HepG2 (cell line): Measurements from ENCODE around the gene ZWILCH. TPM values are rescaled to one million over a fixed set of nuclear protein-coding genes. Genes with fewer than 3 reads are reported as not detected.

Experiments
- FOXC1 ChIP-seq: sonication (generic); formaldehyde crosslinking; IDR thresholded peaks from 2 replicates; pipeline ENCODE4 v1.8.0; 2022; ENCODE audit warnings: mild to moderate bottlenecking, missing genetic modification reagents, borderline replicate concordance
- HNRNPUL1 ChIP-seq: fragments of 200-400 bp; formaldehyde crosslinking; IDR thresholded peaks from 2 replicates; pipeline ENCODE4 v1.6.1; 2017; ENCODE audit warnings: low read depth, mild to moderate bottlenecking, low read length, moderate library complexity
- MIXL1 ChIP-seq: IDR thresholded peaks from 2 replicates; pipeline ENCODE4 v1.6.1; 2016
- ZMYM2 ChIP-seq: sonication (generic); formaldehyde crosslinking; IDR thresholded peaks from 2 replicates; pipeline ENCODE4 v1.8.0; 2022; ENCODE audit warnings: mild to moderate bottlenecking, missing genetic modification reagents
- ZNF256 ChIP-seq: sonication (generic); formaldehyde crosslinking; conservative IDR thresholded peaks from 2 replicates; pipeline ENCODE4 v1.4.0; 2020; ENCODE audit warnings: missing genetic modification reagents
- ZNF572 ChIP-seq: sonication (generic); formaldehyde crosslinking; IDR thresholded peaks from 2 replicates; pipeline ENCODE4 v1.5.1; 2020; ENCODE audit warnings: mild to moderate bottlenecking, missing genetic modification reagents
- ZNF878 ChIP-seq: sonication (generic); formaldehyde crosslinking; IDR thresholded peaks from 2 replicates; pipeline ENCODE4 v1.8.1; 2023; ENCODE audit warnings: mild to moderate bottlenecking, missing genetic modification reagents, moderate library complexity
- polyA plus RNA-seq, 8 experiments: library from polyadenylated mRNA; depleted of rRNA in 3 of 8; stranded (reverse) in 7 of 8; unstranded in 1 of 8; fragments of >200 nt; fragmentation: Illumina TruSeq in 4 of 8; extraction: Trizol in 4 of 8; gene quantifications; 2 replicates each; pipeline versions ENCODE4 v1.2.1 to v1.2.3, GENCODE V29; 2011 to 2016; ENCODE audit warnings: low read depth in 4 of 8, missing spikeins in 1 of 8, mixed read lengths in 1 of 8; ENCODE audit not compliant: insufficient read depth in 1 of 8
- total RNA-seq, 5 experiments: library from RNA; depleted of rRNA; stranded (reverse); fragments of >200 nt; fragmentation: Illumina TruSeq; extraction: Trizol; gene quantifications; 2 replicates each; pipeline ENCODE4 v1.2.3, GENCODE V29; 2016; ENCODE audit warnings: low read depth in 1 of 5
- TF ChIP-seq, protein P1 (sequence below): sonication (generic); formaldehyde crosslinking; IDR thresholded peaks from 2 replicates; pipeline ENCODE4 v1.4.0; 2020; ENCODE audit warnings: mild to moderate bottlenecking, missing genetic modification reagents
- TF ChIP-seq, protein P2 (sequence below): sonication (generic); formaldehyde crosslinking; IDR thresholded peaks from 2 replicates; pipeline ENCODE4 v1.4.0; 2020; ENCODE audit warnings: missing genetic modification reagents
- TF ChIP-seq, protein P3 (sequence below): sonication (generic); formaldehyde crosslinking; IDR thresholded peaks from 2 replicates; pipeline ENCODE4 v1.8.1; 2023; ENCODE audit warnings: mild to moderate bottlenecking, inconsistent platforms, moderate library complexity, missing genetic modification reagents, borderline replicate concordance
- TF ChIP-seq, protein P4 (sequence below): sonication (generic); formaldehyde crosslinking; IDR thresholded peaks from 2 replicates; pipeline ENCODE4 v1.4.0; 2020; ENCODE audit warnings: missing genetic modification reagents
- TF ChIP-seq, protein P5 (sequence below): sonication (generic); formaldehyde crosslinking; IDR thresholded peaks from 2 replicates; pipeline ENCODE4 v1.4.0; 2020; ENCODE audit warnings: missing genetic modification reagents, mild to moderate bottlenecking, borderline replicate concordance
- TF ChIP-seq, protein P6 (sequence below): IDR thresholded peaks from 2 replicates; pipeline ENCODE4 v1.6.1; 2016; ENCODE audit warnings: low read depth, borderline replicate concordance
- TF ChIP-seq, protein P7 (sequence below): sonication (generic); formaldehyde crosslinking; IDR thresholded peaks from 2 replicates; pipeline ENCODE4 v1.9.0; 2022; ENCODE audit warnings: missing genetic modification reagents, mild to moderate bottlenecking, borderline replicate concordance

ZWILCH gene
- total and polyA plus RNA-seq, 2 of the 13 experiments (the other 11 are each of a cell fraction or from before 2014, with no cell fraction given), result 9.5 to 27.8 TPM

GRCh38 chr15:66566963-66567531 is 61.9 kb downstream of the ZWILCH start (continued):
- TF ChIP-seq ZMYM2 (CRISPR knock-in tag), result no peak
- TF ChIP-seq ZNF256 (CRISPR knock-in tag), result no peak
- TF ChIP-seq, protein P1, sequence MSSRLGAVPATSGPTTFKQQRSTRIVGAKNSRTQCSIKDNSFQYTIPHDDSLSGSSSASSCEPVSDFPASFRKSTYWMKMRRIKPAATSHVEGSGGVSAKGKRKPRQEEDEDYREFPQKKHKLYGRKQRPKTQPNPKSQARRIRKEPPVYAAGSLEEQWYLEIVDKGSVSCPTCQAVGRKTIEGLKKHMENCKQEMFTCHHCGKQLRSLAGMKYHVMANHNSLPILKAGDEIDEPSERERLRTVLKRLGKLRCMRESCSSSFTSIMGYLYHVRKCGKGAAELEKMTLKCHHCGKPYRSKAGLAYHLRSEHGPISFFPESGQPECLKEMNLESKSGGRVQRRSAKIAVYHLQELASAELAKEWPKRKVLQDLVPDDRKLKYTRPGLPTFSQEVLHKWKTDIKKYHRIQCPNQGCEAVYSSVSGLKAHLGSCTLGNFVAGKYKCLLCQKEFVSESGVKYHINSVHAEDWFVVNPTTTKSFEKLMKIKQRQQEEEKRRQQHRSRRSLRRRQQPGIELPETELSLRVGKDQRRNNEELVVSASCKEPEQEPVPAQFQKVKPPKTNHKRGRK (CRISPR knock-in tag), result peak; percentile 86; the same call in 1 of the 2 replicates
- no peak for TF ChIP-seq ZNF572 (CRISPR knock-in tag)
- 0 out of 2 replicates have a peak, but pooled peaks have one; percentile 51 for TF ChIP-seq MIXL1 (CRISPR knock-in tag)
- TF ChIP-seq, protein P2, sequence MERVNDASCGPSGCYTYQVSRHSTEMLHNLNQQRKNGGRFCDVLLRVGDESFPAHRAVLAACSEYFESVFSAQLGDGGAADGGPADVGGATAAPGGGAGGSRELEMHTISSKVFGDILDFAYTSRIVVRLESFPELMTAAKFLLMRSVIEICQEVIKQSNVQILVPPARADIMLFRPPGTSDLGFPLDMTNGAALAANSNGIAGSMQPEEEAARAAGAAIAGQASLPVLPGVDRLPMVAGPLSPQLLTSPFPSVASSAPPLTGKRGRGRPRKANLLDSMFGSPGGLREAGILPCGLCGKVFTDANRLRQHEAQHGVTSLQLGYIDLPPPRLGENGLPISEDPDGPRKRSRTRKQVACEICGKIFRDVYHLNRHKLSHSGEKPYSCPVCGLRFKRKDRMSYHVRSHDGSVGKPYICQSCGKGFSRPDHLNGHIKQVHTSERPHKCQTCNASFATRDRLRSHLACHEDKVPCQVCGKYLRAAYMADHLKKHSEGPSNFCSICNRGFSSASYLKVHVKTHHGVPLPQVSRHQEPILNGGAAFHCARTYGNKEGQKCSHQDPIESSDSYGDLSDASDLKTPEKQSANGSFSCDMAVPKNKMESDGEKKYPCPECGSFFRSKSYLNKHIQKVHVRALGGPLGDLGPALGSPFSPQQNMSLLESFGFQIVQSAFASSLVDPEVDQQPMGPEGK (CRISPR knock-in tag), result peak; percentile 52
- no peak for TF ChIP-seq ZNF878 (CRISPR knock-in tag)
- TF ChIP-seq, protein P3, sequence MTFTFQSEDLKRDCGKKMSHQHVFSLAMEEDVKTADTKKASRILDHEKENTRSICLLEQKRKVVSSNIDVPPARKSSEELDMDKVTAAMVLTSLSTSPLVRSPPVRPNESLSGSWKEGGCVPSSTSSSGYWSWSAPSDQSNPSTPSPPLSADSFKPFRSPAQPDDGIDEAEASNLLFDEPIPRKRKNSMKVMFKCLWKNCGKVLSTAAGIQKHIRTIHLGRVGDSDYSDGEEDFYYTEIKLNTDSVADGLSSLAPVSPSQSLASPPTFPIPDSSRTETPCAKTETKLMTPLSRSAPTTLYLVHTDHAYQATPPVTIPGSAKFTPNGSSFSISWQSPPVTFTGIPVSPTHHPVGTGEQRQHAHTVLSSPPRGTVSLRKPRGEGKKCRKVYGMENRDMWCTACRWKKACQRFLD (CRISPR knock-in tag), result no peak
- TF ChIP-seq, protein P4, sequence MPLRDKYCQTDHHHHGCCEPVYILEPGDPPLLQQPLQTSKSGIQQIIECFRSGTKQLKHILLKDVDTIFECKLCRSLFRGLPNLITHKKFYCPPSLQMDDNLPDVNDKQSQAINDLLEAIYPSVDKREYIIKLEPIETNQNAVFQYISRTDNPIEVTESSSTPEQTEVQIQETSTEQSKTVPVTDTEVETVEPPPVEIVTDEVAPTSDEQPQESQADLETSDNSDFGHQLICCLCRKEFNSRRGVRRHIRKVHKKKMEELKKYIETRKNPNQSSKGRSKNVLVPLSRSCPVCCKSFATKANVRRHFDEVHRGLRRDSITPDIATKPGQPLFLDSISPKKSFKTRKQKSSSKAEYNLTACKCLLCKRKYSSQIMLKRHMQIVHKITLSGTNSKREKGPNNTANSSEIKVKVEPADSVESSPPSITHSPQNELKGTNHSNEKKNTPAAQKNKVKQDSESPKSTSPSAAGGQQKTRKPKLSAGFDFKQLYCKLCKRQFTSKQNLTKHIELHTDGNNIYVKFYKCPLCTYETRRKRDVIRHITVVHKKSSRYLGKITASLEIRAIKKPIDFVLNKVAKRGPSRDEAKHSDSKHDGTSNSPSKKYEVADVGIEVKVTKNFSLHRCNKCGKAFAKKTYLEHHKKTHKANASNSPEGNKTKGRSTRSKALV, result no peak
- TF ChIP-seq, protein P5, sequence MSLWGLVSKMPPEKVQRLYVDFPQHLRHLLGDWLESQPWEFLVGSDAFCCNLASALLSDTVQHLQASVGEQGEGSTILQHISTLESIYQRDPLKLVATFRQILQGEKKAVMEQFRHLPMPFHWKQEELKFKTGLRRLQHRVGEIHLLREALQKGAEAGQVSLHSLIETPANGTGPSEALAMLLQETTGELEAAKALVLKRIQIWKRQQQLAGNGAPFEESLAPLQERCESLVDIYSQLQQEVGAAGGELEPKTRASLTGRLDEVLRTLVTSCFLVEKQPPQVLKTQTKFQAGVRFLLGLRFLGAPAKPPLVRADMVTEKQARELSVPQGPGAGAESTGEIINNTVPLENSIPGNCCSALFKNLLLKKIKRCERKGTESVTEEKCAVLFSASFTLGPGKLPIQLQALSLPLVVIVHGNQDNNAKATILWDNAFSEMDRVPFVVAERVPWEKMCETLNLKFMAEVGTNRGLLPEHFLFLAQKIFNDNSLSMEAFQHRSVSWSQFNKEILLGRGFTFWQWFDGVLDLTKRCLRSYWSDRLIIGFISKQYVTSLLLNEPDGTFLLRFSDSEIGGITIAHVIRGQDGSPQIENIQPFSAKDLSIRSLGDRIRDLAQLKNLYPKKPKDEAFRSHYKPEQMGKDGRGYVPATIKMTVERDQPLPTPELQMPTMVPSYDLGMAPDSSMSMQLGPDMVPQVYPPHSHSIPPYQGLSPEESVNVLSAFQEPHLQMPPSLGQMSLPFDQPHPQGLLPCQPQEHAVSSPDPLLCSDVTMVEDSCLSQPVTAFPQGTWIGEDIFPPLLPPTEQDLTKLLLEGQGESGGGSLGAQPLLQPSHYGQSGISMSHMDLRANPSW (CRISPR knock-in tag), result no peak
- TF ChIP-seq, protein P6, sequence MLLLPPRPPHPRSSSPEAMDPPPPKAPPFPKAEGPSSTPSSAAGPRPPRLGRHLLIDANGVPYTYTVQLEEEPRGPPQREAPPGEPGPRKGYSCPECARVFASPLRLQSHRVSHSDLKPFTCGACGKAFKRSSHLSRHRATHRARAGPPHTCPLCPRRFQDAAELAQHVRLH (CRISPR knock-in tag), result 0 out of 2 replicates have a peak, but pooled peaks have one; percentile 26
- TF ChIP-seq FOXC1 (CRISPR knock-in tag), result 0 out of 2 replicates have a peak, but pooled peaks have one; percentile 44
- TF ChIP-seq, protein P7, sequence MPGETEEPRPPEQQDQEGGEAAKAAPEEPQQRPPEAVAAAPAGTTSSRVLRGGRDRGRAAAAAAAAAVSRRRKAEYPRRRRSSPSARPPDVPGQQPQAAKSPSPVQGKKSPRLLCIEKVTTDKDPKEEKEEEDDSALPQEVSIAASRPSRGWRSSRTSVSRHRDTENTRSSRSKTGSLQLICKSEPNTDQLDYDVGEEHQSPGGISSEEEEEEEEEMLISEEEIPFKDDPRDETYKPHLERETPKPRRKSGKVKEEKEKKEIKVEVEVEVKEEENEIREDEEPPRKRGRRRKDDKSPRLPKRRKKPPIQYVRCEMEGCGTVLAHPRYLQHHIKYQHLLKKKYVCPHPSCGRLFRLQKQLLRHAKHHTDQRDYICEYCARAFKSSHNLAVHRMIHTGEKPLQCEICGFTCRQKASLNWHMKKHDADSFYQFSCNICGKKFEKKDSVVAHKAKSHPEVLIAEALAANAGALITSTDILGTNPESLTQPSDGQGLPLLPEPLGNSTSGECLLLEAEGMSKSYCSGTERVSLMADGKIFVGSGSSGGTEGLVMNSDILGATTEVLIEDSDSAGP (CRISPR knock-in tag), result 0 out of 2 replicates have a peak, but pooled peaks have one; percentile 29
- no peak for TF ChIP-seq HNRNPUL1
